Midbrain (tissue), 1 donor: ENCODE measurements around the gene PDGFRA.
"Not testable (repeated sequence)": the region's sequence is repeated elsewhere in the genome, so short reads cannot be mapped to it uniquely, and the experiment has no call there.

Experiments
- DNase-seq: peaks from one replicate; lab custom pipeline; 2025; lab: John Stamatoyannopoulos, UW

PDGFRA gene

DNA sequence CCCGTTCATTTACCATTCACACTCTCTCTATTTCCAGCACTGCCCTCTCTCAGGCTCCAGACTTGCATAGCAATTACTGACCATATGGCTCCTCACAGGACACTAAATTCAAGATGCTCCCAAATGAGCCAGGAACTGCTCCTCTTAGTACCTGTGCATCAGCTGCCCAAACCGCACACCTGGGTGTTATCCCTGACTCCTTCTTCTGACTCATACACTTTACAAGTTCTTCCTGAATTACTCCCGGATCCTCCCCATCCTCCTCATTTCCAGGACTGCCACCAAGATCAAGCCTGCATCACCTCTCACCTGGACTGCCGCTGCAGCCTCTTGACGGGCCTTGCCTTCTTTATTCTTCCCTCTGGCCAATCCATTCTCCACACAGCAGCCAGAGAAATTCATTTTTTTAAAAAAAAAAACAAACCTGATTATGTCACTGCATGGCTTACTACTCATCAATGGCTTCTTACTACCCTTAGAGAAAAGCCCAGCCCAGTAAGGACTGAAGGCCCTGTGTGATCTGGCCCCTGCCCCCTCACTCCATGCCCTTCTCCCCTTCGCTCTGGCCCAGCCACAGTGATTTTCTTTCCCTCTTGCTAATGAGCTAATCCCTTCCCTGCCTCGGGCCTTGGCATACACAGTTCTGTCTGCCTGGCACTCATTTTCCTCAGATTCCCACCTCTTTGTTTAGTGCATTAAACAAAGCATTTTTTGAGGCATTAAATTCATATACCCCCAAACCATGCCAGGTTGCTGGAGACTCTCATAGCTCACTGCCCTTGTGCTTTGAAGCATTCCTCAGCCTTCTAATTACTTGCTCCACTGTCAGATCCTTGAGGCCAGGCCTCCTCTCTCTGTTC lies 92.0 kb downstream of the PDGFRA start:
- no peak for DNase-seq

DNA sequence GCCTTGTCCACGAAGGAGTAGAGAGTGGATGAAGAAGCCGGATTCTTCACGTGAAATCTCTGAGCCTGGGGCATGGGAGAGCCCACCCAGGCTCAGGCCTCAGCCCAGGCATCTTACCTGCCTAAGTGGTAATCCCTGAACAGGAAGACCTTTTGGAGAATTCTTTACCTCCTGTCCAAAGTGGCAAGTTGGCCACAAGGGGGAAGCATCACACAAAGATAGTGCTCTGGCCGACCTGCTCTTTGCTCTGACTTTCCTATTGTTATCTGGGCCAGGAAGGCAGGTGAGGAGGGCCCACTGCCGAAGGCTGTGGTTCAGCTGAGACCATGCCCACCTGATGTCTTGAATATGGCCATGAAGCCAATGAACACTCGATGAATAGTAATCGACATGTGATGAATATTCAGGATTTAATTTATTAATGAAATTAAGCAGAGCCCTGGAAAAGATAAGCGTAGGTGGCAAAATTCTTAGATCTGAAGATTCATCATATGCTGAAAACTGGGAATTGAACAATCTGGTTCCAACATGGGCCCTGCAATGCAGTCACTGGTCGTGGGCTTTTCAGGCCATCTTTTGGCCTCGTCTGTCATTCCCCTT lies 93.8 kb downstream of the PDGFRA start:
- peak; percentile 54 for DNase-seq

DNA sequence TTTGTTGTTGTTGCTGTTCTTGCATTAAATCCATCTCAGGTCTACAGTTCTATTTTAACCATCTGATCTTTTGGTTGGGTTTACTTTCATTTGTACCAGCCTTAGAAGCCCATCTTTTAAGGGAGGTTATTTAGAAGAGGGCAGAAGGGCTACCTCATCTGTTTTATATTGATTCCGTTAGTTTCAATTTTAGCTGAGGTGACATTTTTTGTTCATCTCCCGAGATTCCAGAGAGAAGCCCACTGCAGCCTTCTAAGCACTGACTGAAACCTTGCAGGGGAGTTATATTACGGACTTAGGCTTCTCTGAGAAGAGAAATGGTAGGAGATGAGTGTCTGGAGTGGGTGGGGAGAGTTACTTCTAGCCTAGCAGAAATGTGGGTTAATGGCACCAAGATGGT lies 101.8 kb downstream of the PDGFRA start:
- no peak for DNase-seq

DNA sequence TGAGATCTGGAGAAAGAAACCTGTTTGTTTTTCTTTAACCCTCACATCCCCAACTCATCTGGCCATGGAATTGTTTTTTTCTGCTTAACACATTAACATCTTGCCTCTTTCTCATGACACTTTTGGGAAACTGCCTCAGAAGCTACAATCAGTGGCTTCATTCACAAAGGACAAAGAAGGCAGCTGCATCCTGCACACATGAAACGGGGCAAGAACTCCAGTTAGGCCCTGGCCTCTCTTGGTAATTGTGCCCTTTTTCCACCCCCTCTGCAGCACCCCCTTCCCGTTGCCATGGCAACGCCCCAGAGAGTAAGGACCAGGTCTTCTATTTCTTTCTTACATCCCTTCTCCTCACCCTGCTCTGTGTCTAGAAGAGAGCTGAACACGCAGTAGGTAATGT lies 103.4 kb downstream of the PDGFRA start:
- DNase-seq = peak; percentile 19

DNA sequence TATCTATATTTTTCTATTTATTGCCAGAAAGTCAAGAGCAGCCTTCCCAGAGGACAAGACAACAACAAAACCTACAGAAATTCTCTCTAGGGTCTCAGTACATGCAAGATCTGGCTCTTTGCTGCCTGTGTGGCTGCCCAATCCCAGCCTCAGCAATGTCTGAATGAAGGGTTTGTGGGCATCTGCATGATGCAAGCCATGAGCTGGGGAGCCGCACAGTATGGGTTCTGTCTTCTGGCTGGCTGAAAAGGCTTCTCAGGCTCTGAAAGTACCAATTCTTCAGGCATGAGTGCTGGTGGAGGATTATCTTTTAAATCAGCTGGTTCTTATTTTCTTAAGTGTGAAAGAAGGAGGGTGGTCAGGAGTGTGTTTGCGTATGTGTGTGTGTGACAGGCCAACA lies 104.6 kb downstream of the PDGFRA start:
- DNase-seq = peak; percentile 52

DNA sequence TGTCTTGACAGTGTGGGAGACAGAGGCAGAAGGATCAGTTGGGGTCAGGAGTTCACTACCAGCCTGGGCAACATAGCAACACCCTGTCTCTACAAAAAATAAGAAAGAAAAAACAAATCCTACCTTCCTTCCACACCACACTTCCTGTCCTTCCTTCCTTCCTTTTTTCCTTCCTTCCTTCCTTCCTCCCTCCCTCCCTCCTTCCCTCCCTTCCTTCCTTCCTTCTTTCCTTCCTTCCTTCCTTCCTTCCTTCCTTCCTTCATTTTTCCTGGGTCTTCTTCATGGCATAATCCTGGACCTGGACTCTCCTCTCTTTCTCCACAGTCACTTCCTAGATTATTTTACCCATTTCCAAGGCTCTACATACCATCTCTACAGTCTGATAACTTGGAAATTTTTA lies 105.7 kb downstream of the PDGFRA start:
- DNase-seq = not testable (repeated sequence)

DNA sequence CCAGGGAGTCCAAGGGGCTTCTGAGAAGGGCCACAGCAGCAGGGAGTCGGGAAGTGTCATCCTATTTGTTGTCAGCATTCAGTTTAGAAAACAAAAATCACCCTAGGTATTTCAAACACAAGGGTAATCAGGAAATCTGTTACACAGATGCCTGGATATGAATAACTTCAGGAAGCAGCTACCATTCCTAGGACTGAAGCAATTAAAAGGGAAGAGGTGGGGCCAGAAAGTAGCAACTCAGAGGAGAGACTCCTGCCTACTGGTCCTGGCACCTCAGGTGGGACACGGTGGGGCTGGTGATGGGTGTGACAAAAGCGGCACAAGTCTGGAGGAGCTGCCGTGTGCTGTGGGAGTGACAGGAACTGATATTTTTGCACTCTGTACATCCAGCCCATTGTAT lies 107.9 kb downstream of the PDGFRA start:
- no peak for DNase-seq

DNA sequence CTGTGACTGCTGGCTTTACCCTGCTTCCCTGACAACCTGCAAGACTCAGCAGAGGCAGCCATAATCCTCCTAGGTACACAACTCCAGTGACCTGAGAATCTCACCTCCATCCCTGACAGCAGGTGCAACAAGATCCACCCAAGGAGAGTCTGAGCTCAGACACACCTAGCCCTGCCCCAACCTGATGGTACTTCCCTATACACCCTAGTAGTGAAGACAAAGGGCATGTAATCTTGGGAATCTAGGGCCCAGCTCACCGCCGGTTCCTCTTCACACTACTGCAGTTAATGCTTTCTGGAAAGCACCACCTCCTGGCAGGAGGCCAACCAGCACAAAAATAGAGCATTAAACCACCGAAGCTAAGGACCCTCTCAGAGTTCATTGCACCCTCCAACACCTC lies 113.0 kb downstream of the PDGFRA start:
- DNase-seq = not testable (repeated sequence)
